Measurements from ENCODE around the gene WDR62. TPM values are rescaled to one million over a fixed set of nuclear protein-coding genes. Genes with fewer than 3 reads are reported as not detected.
"Not testable (repeated sequence)": the region's sequence is repeated elsewhere in the genome, so short reads cannot be mapped to it uniquely, and the experiment has no call there.

WDR62 gene
- total and polyA plus RNA-seq, 9 donors: 0.18 to 1.0 (median 0.51) TPM

DNA sequence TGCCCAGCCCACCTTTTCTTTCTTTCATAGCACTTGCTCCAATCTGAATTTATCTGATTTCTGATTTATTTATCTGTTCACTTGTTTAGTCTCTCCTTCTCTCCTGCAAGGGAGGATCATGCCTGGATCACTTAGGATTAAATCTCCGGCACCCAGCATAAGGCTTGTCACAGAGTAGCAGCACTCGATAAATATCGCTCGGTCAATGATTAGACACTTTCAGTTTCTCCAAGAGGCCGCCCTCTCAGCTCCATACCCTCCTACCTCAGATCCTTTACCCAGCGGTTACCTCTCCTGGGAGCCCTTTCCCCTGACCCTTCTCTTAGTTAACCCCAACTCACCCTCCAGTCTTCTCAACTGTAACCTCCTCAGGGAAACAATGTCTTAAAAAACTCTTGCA lies 23.4 kb upstream of the WDR62 start:
- TF ChIP-seq, protein P1, sequence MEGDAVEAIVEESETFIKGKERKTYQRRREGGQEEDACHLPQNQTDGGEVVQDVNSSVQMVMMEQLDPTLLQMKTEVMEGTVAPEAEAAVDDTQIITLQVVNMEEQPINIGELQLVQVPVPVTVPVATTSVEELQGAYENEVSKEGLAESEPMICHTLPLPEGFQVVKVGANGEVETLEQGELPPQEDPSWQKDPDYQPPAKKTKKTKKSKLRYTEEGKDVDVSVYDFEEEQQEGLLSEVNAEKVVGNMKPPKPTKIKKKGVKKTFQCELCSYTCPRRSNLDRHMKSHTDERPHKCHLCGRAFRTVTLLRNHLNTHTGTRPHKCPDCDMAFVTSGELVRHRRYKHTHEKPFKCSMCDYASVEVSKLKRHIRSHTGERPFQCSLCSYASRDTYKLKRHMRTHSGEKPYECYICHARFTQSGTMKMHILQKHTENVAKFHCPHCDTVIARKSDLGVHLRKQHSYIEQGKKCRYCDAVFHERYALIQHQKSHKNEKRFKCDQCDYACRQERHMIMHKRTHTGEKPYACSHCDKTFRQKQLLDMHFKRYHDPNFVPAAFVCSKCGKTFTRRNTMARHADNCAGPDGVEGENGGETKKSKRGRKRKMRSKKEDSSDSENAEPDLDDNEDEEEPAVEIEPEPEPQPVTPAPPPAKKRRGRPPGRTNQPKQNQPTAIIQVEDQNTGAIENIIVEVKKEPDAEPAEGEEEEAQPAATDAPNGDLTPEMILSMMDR (IDR thresholded peaks at IDR 0.05): no peak
- no peak for TF ChIP-seq EP300 (IDR thresholded peaks at IDR 0.05)
- no peak for TF ChIP-seq POLR2A (IDR thresholded peaks at IDR 0.05)
- intact Hi-C loops (cut with DNase I): no loop called here
- H3K36me3 ChIP-seq: no peaks in the 10 kb centered on the region
- H3K27ac ChIP-seq: no peak overlapping the region
- H3K4me3 ChIP-seq: no peak overlapping the region
- H3K27me3 ChIP-seq: no peaks in the 10 kb centered on the region
- no peaks in the 10 kb centered on the region for H3K4me1 ChIP-seq (ENCODE audit: insufficient read depth)
- DNase-seq: no peak
- WGBS, 3 donors: 87 to 90% (median 87%) methylated on average over 6 of the region's 6 CpGs
- no peaks in the 10 kb centered on the region for H3K9me3 ChIP-seq

DNA sequence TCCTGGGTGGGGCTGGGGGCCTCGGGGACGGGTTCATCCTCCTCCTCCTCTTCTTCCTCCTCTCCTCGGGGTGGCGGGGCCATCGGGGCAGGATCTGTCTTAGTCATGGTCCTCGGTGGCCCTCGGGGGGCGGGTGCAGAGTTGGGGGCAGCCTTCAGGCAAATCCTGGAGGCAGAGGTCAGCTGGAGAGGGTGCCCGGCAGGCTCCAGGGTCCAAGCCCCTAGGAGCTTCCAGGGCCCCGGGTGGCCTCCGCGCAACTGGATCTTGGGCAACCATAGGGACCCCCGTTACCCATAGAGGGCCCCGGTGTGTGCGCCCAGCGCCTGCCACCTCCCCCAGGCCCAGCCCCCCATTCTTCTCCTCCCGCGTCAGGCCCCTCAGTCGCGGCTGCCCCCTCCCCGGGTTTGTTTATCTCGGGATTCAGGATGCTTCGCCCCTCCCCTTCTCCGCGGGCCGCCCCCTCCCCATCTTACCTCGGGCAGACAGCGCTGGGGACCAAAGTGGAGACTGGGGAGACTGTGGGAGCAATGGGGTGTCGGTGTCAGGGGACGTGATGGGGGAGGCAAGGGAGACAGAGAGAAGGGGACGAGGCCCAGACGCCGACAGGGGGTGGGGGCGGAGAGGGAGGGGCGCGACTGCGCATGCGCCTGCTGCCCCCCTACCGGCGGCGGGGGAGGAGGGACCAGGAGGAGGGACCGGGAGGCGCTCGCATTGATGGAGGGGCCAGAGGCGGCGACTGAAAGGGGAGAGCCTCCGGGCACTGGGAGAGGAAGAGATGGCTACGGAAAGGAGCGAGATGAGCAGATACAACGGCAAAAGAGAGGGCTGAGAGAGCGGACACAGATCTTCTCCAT lies 22.2 kb upstream of the WDR62 start, which contains the start of gene CLIP3:
Gene CLIP3 (minus strand): TSS at position 623 of the 854 bp plus-strand sequence. CDS start 516 bp downstream, at position 107.
- intact Hi-C loops (cut with DNase I): no loop called here
- Histone ChIP-seq H3K4me1 (ENCODE audit: insufficient read depth) (no peaks in the 10 kb centered on the region), H3K36me3 (no peaks in the 10 kb centered on the region), H3K4me3 (peak within 1 kb of the TSS; percentile 54), H3K9me3 (no peaks in the 10 kb centered on the region), H3K27ac (peak within 1 kb of the TSS; percentile 70 to 80), H3K27me3 (no peaks in the 10 kb centered on the region)
- DNase-seq: peak; percentile 83 to 88 (median 87)
- TF ChIP-seq POLR2A (IDR thresholded peaks at IDR 0.05): no peak
- TF ChIP-seq, protein P1 (IDR thresholded peaks at IDR 0.05): peak in 2 of 3 donors; percentile 32 to 34
- 1 to 4% (median 1%) methylated on average over 50 to 51 of the region's 51 CpGs for WGBS, 3 donors

GRCh38 chr19:36040495-36040894 lies 14.2 kb upstream of the WDR62 start:
- H3K4me3 ChIP-seq: no peak overlapping the region
- no peaks in the 10 kb centered on the region for H3K9me3 ChIP-seq
- DNase-seq: no peak
- TF ChIP-seq, protein P1 (IDR thresholded peaks at IDR 0.05): no peak
- TF ChIP-seq EP300 (IDR thresholded peaks at IDR 0.05) (no peak), POLR2A (IDR thresholded peaks at IDR 0.05) (no peak)
- peaks cover 2% of the 10 kb centered on the region for H3K4me1 ChIP-seq (ENCODE audit: insufficient read depth)
- no peak overlapping the region for H3K27ac ChIP-seq
- 78 to 86% (median 81%) methylated on average over 6 of the region's 6 CpGs for WGBS, 3 donors
- no peaks in the 10 kb centered on the region for H3K27me3 ChIP-seq
- no peaks in the 10 kb centered on the region for H3K36me3 ChIP-seq
- intact Hi-C loops (cut with DNase I): no loop called here

GRCh38 chr19:36041092-36041491 lies 13.6 kb upstream of the WDR62 start:
- H3K27me3 ChIP-seq; H3K4me3 ChIP-seq; H3K27ac ChIP-seq; intact Hi-C loops (cut with DNase I); DNase-seq; H3K4me1 ChIP-seq (ENCODE audit: insufficient read depth); H3K36me3 ChIP-seq; H3K9me3 ChIP-seq: not testable (repeated sequence)
- WGBS, 3 donors: 82 to 84% (median 83%) methylated on average over 6 of the region's 6 CpGs

- H3K27ac ChIP-seq: peak overlapping the region in 1 of 2 donors; percentile 44
Measured at GRCh38 chr19:36041831-36042230, 12.9 kb upstream of the WDR62 start.

More at GRCh38 chr19:36041831-36042230, 12.9 kb upstream of the WDR62 start:
- H3K27me3 ChIP-seq: no peaks in the 10 kb centered on the region
- no peaks in the 10 kb centered on the region for H3K9me3 ChIP-seq
- peaks cover 2% of the 10 kb centered on the region for H3K4me1 ChIP-seq (ENCODE audit: insufficient read depth)
- H3K4me3 ChIP-seq: no peak overlapping the region
- no peaks in the 10 kb centered on the region for H3K36me3 ChIP-seq
- TF ChIP-seq, protein P1 (IDR thresholded peaks at IDR 0.05): no peak
- intact Hi-C loops (cut with DNase I): no loop called here
- WGBS, 3 donors: 1 to 5% (median 5%) methylated on average over 3 of the region's 3 CpGs
- DNase-seq: peak in 2 of 5 donors; percentile 40 to 44

Data from ovary (tissue), 9 donors.